ENCODE results near the gene PITPNC1.
"Not testable (repeated sequence)": the region's sequence is repeated elsewhere in the genome, so short reads cannot be mapped to it uniquely, and the experiment has no call there.

PITPNC1 gene

GRCh38 chr17:67369676-67370075 lies 7.4 kb upstream of the PITPNC1 start:
- no peak for DNase-seq (ENCODE audit: low read depth in 2 of 2)

GRCh38 chr17:67372751-67373150 lies 4.3 kb upstream of the PITPNC1 start:
- no peak for DNase-seq (ENCODE audit: low read depth in 2 of 2)

DNA sequence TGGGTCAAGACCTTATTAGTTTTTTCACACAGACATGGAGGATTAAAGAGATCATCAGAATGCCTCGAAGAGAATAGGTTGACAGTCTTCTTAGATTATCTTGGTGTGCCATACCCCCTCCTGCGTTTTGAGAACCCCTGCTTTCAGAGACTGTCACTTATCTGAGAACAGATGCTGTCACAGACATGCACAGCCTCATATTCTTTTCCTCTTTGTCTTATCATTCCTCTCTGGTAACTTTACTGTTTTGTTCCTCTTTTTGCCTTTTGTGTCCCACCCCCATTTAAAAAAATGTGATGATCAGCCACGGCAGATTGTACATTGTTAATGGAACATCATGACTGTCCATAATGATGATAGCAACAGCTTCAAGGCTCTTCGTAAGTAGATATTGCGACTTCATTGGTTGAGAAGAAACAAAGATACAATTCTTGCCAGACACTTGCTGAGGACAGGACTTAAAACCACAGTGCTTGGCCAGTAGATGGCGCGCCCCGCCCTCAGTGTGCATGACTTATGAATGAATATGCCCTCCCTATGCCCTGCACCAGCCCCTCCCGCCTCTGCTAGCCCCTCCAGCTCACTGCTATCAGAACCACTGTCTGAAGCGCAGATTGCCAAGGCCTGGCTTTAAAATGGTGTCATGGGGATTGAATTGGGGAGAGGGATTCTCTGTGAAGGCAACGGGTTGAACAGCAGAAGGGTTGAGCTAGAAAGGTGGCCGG lies 2.6 kb upstream of the PITPNC1 start:
- peak; percentile 76 to 82 for DNase-seq (ENCODE audit: low read depth in 2 of 2)

- DNase-seq (ENCODE audit: low read depth in 2 of 2): no peak
Observed at GRCh38 chr17:67375054-67375427, 2.0 kb upstream of the PITPNC1 start.

DNA sequence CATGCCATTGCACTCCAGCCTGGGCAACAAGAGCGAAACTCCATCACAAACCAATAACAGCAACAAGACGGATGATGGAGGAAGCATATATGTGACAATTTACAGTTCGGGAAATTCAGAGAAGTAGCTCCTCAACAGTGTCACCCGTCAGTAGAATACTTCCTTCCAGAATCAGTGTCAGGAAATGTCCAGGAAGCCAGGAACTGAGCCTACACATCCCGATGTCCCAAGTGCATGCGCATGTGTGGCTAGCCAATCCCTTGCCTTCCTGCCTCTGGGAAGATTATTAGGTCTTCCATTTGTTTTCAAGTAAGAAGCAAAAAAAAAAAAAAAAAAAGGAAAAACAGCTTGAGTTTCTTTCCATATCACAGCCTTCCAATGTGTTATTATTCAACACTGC lies 1.4 kb upstream of the PITPNC1 start:
- DNase-seq (ENCODE audit: low read depth in 2 of 2): no peak

GRCh38 chr17:67376415-67376736 lies 705 bp upstream of the PITPNC1 start:
- DNase-seq (ENCODE audit: low read depth in 2 of 2): no peak

GRCh38 chr17:67377488-67378453 lies 690 bp downstream of the PITPNC1 start:
- peak in 1 of 2 donors; percentile 36 for DNase-seq (ENCODE audit: low read depth in 2 of 2)

- peak; percentile 62 to 75 for DNase-seq (ENCODE audit: low read depth in 2 of 2)
Observed at GRCh38 chr17:67378454-67379250, 1.6 kb downstream of the PITPNC1 start.

GRCh38 chr17:67379251-67379630 lies 2.2 kb downstream of the PITPNC1 start:
- no peak for DNase-seq (ENCODE audit: low read depth in 2 of 2)

GRCh38 chr17:67381929-67382257 lies 4.8 kb downstream of the PITPNC1 start:
- DNase-seq (ENCODE audit: low read depth in 2 of 2): no peak

- DNase-seq (ENCODE audit: low read depth in 2 of 2): no peak
Observed at GRCh38 chr17:67385122-67385988, 8.3 kb downstream of the PITPNC1 start.

DNA sequence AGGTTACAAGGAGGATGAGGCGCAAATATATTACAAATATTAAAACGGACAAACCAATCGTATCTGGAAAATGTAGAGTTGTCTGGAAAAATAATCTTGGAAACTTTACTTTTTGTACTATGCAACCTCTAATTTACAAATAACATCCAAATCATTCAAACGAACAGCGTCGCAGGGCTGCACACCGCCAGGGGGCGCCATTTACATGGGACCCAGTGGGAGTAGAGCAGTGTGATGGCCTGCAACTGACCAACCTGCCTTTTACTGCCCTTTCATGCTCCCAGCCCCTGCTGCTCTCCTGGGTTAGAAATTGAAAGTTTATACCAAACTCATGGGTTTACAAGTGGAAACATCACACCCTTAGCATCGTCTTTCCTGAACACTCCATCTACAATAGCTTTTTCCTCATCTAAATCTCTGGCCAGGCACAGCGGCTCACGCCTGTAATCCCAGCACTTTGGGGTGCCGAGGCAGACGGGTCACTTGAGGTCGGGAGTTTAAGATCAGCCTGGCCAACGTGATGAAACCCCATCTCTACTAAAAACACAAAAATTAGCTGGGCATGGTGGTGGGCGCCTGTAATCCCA lies 10.0 kb downstream of the PITPNC1 start:
- peak in 1 of 2 donors; percentile 64 for DNase-seq (ENCODE audit: low read depth in 2 of 2)

DNA sequence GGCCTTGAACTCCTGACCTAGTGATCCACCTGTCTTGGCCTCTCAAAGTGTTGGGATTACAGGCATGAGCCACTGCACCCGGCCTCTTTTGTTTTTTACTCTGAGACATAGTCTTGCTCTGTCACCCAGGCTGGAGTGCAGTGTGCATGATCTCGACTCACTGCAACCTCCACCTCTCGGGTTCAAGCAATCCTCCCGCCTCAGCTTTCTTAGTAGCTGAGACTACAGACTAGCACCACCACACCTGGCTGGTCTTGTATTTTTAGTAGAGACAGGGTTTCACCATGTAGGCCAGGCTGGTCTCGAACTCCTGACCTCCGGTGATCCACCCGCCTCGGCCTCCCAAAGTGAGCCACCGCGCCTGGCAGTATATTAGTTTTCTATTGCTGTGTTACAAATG lies 11.5 kb downstream of the PITPNC1 start:
- DNase-seq (ENCODE audit: low read depth in 2 of 2): not testable (repeated sequence)

- no peak for DNase-seq (ENCODE audit: low read depth in 2 of 2)
Observed at GRCh38 chr17:67388986-67389385, 11.9 kb downstream of the PITPNC1 start.

DNA sequence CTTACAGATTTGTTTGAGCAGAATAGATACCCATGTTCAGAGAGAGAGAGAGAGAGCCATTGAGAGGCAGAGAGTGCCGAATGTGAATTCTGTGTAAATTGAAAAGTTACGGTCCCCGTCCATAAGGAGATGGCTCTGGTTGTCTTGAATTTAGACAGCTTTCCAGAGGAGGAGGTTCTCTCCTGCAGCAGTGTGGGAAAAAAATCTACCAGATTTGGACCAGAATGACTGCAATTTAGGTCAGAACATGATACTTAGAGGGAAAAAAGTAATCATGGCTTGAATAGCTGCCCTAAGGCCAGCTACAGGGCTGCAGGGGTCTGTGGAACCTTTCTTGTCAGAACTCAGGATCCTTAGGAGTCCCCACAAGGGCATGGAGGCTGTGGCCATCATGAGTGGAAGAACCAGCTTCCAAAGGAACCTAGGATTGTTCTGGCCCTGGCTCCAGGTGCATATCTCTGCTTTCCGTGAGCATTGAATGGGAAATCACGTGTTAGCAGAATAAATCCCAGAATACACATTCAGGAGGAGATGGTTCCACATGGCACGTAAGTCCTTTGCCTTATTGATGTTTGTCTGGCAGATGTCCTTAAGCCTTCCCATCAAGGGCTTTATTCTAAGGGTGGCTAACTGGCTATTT lies 13.0 kb downstream of the PITPNC1 start:
- DNase-seq (ENCODE audit: low read depth in 2 of 2): no peak

- peak; percentile 57 to 60 for DNase-seq (ENCODE audit: low read depth in 2 of 2)
Observed at GRCh38 chr17:67390646-67391361, 13.7 kb downstream of the PITPNC1 start.

DNA sequence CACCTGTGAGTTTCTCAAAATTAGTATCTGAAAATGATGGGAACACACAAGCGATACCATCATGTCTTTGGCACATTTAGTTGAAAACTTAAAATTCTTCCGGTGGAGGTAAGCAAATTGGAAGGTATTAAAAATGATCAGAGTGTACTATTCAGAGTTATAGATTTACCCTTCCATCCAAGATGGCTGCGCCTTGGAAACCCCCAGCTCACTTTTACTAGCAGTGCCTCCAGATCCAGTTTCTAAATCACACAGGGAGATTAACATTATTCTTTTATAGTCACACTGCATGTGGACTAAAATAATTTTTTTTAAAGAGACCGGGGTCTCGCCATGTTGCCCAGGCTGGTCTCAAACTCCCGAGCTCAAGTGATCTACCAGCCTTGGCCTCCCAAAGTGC lies 15.0 kb downstream of the PITPNC1 start:
- no peak for DNase-seq (ENCODE audit: low read depth in 2 of 2)

DNA sequence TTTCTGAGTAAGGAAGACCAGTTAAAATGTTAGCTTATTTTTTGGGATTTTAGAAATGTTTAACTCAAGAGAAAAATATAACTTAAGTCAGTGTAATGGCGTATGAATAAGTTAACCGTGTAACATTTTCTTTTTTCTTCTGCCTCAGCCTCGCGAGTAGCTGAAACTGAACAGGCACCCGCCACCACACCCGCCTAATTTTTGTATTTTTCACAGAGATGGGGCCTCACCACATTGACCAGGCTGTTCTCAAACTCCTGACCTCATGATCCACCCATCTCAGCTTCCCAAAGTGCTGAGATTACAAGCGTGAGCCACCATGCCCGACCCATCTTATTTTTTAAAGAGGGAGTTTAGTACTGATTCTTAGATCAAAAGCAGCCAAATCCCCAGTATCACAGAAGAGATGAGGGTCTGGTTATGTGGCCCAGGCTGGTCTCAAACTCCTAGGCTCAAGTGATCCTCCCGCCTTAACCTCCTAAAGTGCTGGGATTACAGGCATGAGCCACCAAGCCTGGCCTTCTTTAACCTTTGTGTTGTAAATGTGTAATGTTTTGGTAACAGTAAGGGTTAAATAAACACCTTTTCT lies 16.8 kb downstream of the PITPNC1 start:
- DNase-seq (ENCODE audit: low read depth in 2 of 2): no peak

DNA sequence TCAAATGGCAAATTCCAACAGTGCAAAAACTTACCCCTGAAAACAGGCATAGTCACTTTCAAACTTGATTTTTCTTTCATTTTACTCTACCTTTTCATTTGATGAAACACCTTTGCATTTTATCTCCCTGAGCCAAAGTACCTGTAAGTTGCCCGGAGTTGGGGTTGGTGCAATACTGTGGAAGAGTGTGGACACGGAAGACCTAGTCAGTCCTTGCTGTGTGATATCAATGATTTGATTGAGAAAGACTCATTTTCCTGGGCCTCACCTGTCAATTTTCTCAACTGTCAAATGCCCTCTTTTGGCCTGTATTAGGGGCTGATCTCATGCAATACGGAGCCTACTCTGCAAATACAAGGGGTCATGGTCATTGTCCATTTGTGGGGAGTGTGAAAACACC lies 22.6 kb downstream of the PITPNC1 start:
- DNase-seq (ENCODE audit: low read depth in 2 of 2): no peak

DNA sequence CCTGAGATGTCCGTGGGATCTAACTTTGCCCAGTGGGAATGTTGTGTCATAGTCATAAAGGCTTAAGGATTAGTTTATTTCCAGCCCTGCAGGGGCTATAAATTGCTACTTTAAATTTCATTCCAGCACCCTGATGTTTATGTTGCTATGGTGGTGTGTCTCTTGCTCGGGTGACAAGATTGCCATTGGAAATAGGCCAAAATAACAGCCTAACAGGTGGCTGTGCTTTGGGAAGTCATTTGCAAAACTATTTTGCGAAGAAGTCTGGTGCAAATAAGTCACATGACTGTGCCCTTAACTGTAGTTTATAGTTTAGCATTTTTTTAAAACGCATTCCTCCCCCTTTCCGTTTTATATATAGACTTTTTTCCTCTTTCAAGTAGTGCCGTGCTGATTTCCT lies 23.1 kb downstream of the PITPNC1 start:
- no peak for DNase-seq (ENCODE audit: low read depth in 2 of 2)

Data from stimulated activated CD4-positive, alpha-beta T cell treated with anti-CD3 and anti-CD28 coated beads, Interleukin-15, amount 100 ng/mL, for 48 hours (primary cell).